K562 (cell line): ENCODE measurements around the gene DTD1. TPM values are rescaled to one million over a fixed set of nuclear protein-coding genes. Genes with fewer than 3 reads are reported as not detected.

ENCODE experiments used
- ATAC-seq: fragments of 200-7000 bp; cut with Tn5 transposase; 3 replicates; pipeline ENCODE4 v1.9.1; 2020; ENCODE audit warnings: moderate library complexity
- BruUV-seq: library from RNA; stranded (reverse); fragments of 400-500 nt; replicated peaks from 2 replicates; lab custom pipeline; 2021; lab: Mats Ljungman, UMichigan
- CTCF ChIA-PET: fragments of 300-600 bp; formaldehyde crosslinking; extraction: SDS; loops from one replicate; lab custom pipeline; 2021; ENCODE audit warnings: low intra/inter-chr PET ratio; lab: Yijun Ruan, JAX
- POLR2A ChIA-PET: fragments of 300-600, 350-650 bp; sonication (Branson Sonifier 250); formaldehyde crosslinking; extraction: SDS; loops from one replicate; lab custom pipeline; 2021; ENCODE audit warnings: antibody characterized with exemption, inconsistent platforms; lab: Yijun Ruan, JAX
- DNase-seq, 4 experiments: peaks; one replicate each; pipeline versions ENCODE4 v3.0.0 to v3.0.0-alpha.2; 2011 to 2018; ENCODE audit warnings: low spot score in 3 of 4, mixed read lengths in 3 of 4; ENCODE audit errors: extremely low read depth in 1 of 4
- FAIRE-seq: peaks from 2 replicates; lab custom pipeline; 2011; peaks lifted over from hg19 to GRCh38; lab: Jason Lieb, UNC
- H2AFZ ChIP-seq: 2 replicates; pipeline ENCODE4 v1.6.0; 2011; ENCODE audit warnings: low read depth, low read length, control low read depth, inconsistent platforms
- H3K27ac ChIP-seq: fragments of 200-600 bp; 3 replicates; pipeline ENCODE4 v1.8.0; 2011; ENCODE audit warnings: low read depth, mild to moderate bottlenecking, control low read depth, inconsistent platforms, low read length, moderate library complexity, mixed read lengths; ENCODE audit errors: extremely low read depth
- H3K27me3 ChIP-seq, 2 experiments: fragments of 300-600 bp in 1 of 2; 2 replicates in 1 of 2; 3 replicates in 1 of 2; pipeline versions ENCODE4 v1.6.0 to v1.8.0; 2011; ENCODE audit warnings: inconsistent platforms in 2 of 2, low read length in 2 of 2, mild to moderate bottlenecking in 1 of 2, mixed read lengths in 1 of 2, moderate library complexity in 1 of 2; ENCODE audit not compliant: control insufficient read depth in 2 of 2, insufficient read depth in 2 of 2
- H3K36me3 ChIP-seq: fragments of 300-600 bp; 3 replicates; pipeline ENCODE4 v1.8.0; 2011; ENCODE audit warnings: mild to moderate bottlenecking, low read length, inconsistent platforms; ENCODE audit not compliant: control insufficient read depth, insufficient read depth
- H3K4me1 ChIP-seq, 2 experiments: fragments of 200-600 bp in 1 of 2; replicated peaks in 1 of 2; 2 replicates in 1 of 2; 3 replicates in 1 of 2; pipeline versions ENCODE4 v1.5.1 to v1.8.0; 2011; ENCODE audit warnings: inconsistent platforms in 2 of 2, low read length in 2 of 2, mild to moderate bottlenecking in 1 of 2, mixed read lengths in 1 of 2, moderate library complexity in 1 of 2; ENCODE audit not compliant: control insufficient read depth in 2 of 2, insufficient read depth in 2 of 2
- H3K4me2 ChIP-seq: 2 replicates; pipeline ENCODE4 v1.6.1; 2011; ENCODE audit warnings: low read length, control low read depth, inconsistent platforms, mixed read lengths; ENCODE audit not compliant: insufficient read depth
- H3K4me3 ChIP-seq: fragments of 200-600 bp; sonication (generic), shearing (Covaris generic); 2 replicates; pipeline ENCODE4 v1.5.1; 2016; ENCODE audit warnings: control low read depth, inconsistent platforms
- H3K79me2 ChIP-seq: fragments of 200-600 bp; 3 replicates; pipeline ENCODE4 v1.8.0; 2011; ENCODE audit warnings: low read length, inconsistent platforms; ENCODE audit not compliant: control insufficient read depth, insufficient read depth
- H3K9ac ChIP-seq, 2 experiments: 2 replicates each; pipeline versions ENCODE4 v1.6.0 to v1.6.1; 2011; ENCODE audit warnings: low read depth in 2 of 2, low read length in 2 of 2, control low read depth in 1 of 2, inconsistent platforms in 1 of 2, mild to moderate bottlenecking in 1 of 2, mixed read lengths in 1 of 2; ENCODE audit not compliant: insufficient read depth in 1 of 2
- H3K9me1 ChIP-seq: one replicate; pipeline ENCODE4 v1.6.0; 2011; ENCODE audit warnings: inconsistent platforms, mild to moderate bottlenecking, low read length, moderate library complexity; ENCODE audit not compliant: control insufficient read depth, insufficient read depth
- H3K9me3 ChIP-seq: replicated peaks from 2 replicates; pipeline ENCODE4 v1.5.1; 2011; ENCODE audit warnings: low read depth, low read length, inconsistent platforms; ENCODE audit not compliant: control insufficient read depth, insufficient read depth
- H4K20me1 ChIP-seq: replicated peaks from 2 replicates; pipeline ENCODE4 v1.6.1; 2011; ENCODE audit warnings: low read length, inconsistent platforms, mixed read lengths; ENCODE audit not compliant: control insufficient read depth, insufficient read depth
- GATA2 ChIP-seq: sonication (generic); formaldehyde crosslinking; IDR thresholded peaks from 2 replicates; pipeline ENCODE4 v1.4.0; 2020; ENCODE audit warnings: mild to moderate bottlenecking, missing genetic modification reagents
- WGBS: fragments of 100-300 bp; shearing (Covaris generic); methylation state at CpG from one replicate; pipeline ENCODE4 v1.1.6; 2016; ENCODE audit warnings: low coverage, mixed read lengths; ENCODE audit not compliant: insufficient coverage; ENCODE audit errors: missing lambda C conversion rate; 5-methylcytosine and 5-hydroxymethylcytosine counted together
- in situ Hi-C: fragments of 300-500 bp; cut with MboI; formaldehyde crosslinking; loops from 4 replicates; pipeline ENCODE4 v1.15.0; 2018; ENCODE audit warnings: inconsistent platforms, mixed read lengths
- intact Hi-C: fragments of 100-400 bp; cut with micrococcal nuclease; formaldehyde crosslinking; loops from 2 replicates; pipeline ENCODE4 v1.14.2; 2022
- polyA plus RNA-seq, 8 experiments: library from polyadenylated mRNA; depleted of rRNA in 4 of 8; stranded (reverse) in 5 of 8; unstranded in 3 of 8; fragments of >200 nt; fragmentation: Nextera tagmentation in 2 of 8; fragmentation: Illumina TruSeq in 1 of 8; extraction: Ambion mirVana in 2 of 8; extraction: Trizol in 1 of 8; gene quantifications; 2 replicates each; pipeline versions ENCODE4 v1.2.1 to v1.2.3, GENCODE V29; 2011 to 2014; ENCODE audit warnings: inconsistent platforms in 1 of 8, missing spikeins in 1 of 8
- total RNA-seq, 7 experiments: library from RNA; depleted of rRNA in 6 of 7; stranded (reverse); fragments of >200 nt in 6 of 7; fragmentation: Illumina TruSeq in 2 of 7; extraction: Trizol in 2 of 7; gene quantifications; 2 replicates each; pipeline versions ENCODE4 v1.2.1 to v1.2.3, GENCODE V29; 2011 to 2021; ENCODE audit warnings: low replicate concordance in 1 of 7
- TF ChIP-seq, protein P1 (sequence below): fragments of 450-650 bp; IDR thresholded peaks from 2 replicates; pipeline ENCODE4 v1.6.1; 2018; ENCODE audit not compliant: partially characterized antibody

The DTD1 gene
- total and polyA plus RNA-seq, 9 of the 15 experiments (the other 6 are each of a cell fraction or from before 2014, with no cell fraction given) = 5.7 to 28.6 (median 26.8) TPM

DNA sequence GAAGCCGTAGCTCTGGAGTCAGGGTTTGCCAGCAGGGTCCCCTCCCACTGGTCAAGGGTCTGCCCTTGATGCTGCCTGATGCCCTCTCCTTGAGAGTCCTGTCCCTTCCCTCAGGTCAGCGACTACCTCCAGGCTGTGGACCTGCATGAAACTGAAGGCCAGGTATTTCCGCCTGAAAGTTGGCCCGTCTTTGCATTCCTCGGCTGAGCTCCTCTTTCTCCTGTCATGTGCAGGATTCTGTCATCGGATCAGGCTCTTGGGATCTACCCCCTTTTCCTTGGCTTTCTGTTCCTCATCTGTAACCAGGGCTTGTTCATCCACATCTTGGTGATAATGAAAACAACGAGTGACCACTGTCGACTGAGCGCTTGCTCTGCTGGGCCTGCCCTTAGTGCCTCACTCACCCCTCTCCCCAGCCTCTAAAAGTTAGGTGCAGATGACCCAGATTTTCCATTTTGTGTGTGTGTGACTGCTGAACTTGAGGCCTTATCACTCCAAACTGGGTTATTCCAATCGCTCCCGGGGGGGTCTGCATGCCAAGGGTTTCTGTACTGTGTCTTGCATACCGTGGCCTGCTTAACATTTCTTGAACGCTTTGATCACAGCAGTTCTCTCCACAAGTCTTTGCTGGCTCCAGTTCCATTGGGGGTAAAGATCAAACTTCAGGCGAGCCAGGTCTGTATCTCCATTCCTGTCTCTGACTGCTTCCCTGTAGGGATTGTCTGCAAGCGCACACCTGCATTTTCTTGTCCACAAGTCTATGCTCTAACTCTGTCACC lies 81.6 kb downstream of the DTD1 start:
- no peak for DNase-seq
- no peak overlapping the region for H3K4me3 ChIP-seq
- no peaks in the 10 kb centered on the region; a peak in 1 of 5 replicates for H3K27me3 ChIP-seq
- FAIRE-seq = no peak
- ChIA-PET CTCF (no interaction called here), POLR2A (no interaction called here)
- H3K4me1 ChIP-seq = no peaks in the 10 kb centered on the region
- H3K4me2 ChIP-seq = no peak overlapping the region
- H3K27ac ChIP-seq = no peak overlapping the region
- in situ Hi-C loops = no loop called here
- 37% methylated on average over 9 of the region's 15 CpGs for WGBS
- ATAC-seq = no peak
- H3K9me3 ChIP-seq = no peaks in the 10 kb centered on the region
- no peaks in the 10 kb centered on the region for H3K79me2 ChIP-seq
- intact Hi-C loops = no loop called here
- no peak overlapping the region for H2AFZ ChIP-seq
- H3K9me1 ChIP-seq = peaks cover 2% of the 10 kb centered on the region
- no TSS peak for BruUV-seq
- H3K9ac ChIP-seq = no peak overlapping the region
- H4K20me1 ChIP-seq = peaks cover 4% of the 10 kb centered on the region; the same call in 1 of the 2 replicates
- TF ChIP-seq GATA2 (CRISPR knock-in tag) = no peak
- TF ChIP-seq, protein P1, sequence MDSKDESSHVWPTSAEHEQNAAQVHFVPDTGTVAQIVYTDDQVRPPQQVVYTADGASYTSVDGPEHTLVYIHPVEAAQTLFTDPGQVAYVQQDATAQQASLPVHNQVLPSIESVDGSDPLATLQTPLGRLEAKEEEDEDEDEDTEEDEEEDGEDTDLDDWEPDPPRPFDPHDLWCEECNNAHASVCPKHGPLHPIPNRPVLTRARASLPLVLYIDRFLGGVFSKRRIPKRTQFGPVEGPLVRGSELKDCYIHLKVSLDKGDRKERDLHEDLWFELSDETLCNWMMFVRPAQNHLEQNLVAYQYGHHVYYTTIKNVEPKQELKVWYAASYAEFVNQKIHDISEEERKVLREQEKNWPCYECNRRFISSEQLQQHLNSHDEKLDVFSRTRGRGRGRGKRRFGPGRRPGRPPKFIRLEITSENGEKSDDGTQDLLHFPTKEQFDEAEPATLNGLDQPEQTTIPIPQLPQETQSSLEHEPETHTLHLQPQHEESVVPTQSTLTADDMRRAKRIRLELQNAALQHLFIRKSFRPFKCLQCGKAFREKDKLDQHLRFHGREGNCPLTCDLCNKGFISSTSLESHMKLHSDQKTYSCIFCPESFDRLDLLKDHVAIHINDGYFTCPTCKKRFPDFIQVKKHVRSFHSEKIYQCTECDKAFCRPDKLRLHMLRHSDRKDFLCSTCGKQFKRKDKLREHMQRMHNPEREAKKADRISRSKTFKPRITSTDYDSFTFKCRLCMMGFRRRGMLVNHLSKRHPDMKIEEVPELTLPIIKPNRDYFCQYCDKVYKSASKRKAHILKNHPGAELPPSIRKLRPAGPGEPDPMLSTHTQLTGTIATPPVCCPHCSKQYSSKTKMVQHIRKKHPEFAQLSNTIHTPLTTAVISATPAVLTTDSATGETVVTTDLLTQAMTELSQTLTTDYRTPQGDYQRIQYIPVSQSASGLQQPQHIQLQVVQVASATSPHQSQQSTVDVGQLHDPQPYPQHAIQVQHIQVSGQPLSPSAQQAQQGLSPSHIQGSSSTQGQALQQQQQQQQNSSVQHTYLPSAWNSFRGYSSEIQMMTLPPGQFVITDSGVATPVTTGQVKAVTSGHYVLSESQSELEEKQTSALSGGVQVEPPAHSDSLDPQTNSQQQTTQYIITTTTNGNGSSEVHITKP = peak; percentile 13
- no peaks in the 10 kb centered on the region for H3K36me3 ChIP-seq
